ENCODE results near the gene MPPED1. TPM values are rescaled to one million over a fixed set of nuclear protein-coding genes. Genes with fewer than 3 reads are reported as not detected.

MPPED1 gene
- polyA plus RNA-seq, 1 of the 3 experiments (the other 2 are of a cell fraction): 0.03 TPM

DNA sequence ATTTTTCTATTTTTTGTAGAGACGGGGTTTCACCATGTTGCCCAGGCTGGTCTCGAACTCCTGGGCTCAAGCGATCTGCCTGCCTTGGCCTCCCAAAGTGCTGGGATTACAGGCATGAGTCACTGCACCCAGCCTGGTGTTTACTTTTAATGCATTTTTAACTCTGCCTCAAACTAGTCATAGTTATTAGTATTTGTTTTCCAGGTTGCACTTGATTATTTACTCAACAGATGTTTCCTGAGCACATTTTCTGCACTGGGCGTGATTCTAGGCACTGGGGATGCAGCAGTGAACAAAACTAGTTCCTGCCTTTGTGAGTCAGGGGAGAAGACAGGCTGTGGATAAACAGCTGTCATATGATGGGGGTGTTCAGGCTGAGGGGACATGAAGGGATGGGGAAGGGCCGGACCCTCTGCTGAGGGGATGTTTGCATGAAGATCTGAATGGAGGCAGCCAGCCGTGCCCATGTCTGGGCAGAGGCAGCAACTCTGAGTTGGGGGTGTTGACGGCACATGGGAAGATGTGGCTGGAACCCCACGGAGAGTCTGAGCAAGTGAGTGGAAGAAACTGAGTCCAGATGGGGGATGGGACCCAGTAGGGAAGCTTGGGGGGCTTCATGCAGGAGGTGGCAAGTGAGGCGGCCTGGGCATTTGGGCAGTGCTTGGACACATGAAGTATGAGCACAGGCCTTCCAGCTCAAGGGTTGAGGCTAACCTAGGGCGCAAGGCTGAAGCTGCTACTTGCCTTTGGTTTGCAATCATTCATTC is 34.4 kb downstream of the MPPED1 start:
- no peak overlapping the region for H3K4me2 ChIP-seq
- no peak overlapping the region for H3K4me3 ChIP-seq (ENCODE audit: low read depth in 2 of 2, low read length in 1 of 2)
- CTCF ChIA-PET: no interaction called here
- H3F3A ChIP-seq (replicated peaks; ENCODE audit: insufficient read depth): no peaks in the 10 kb centered on the region
- no peaks in the 10 kb centered on the region for H3K9me2 ChIP-seq
- no peak for DNase-seq
- no peak overlapping the region for H2AFZ ChIP-seq (ENCODE audit: low read depth)
- no peaks in the 10 kb centered on the region for H3K9me3 ChIP-seq
- no peaks in the 10 kb centered on the region for H3K27me3 ChIP-seq (ENCODE audit: insufficient read depth)
- no peak overlapping the region for H3K27ac ChIP-seq (ENCODE audit: low read depth in 2 of 2, low read length in 1 of 2)
- H3K79me2 ChIP-seq (ENCODE audit: insufficient read depth): no peaks in the 10 kb centered on the region
- TF ChIP-seq GATA2 (CRISPR knock-in tag; IDR thresholded peaks at IDR 0.05): no peak
- no peaks in the 10 kb centered on the region for H3K4me1 ChIP-seq (ENCODE audit: control insufficient read depth in 1 of 2, insufficient read depth in 2 of 2, low read depth in 1 of 2, low read length in 1 of 2)
- POLR2A ChIA-PET: no interaction called here
- H3K9ac ChIP-seq: no peak overlapping the region
- H4K20me1 ChIP-seq (ENCODE audit: insufficient read depth): no peaks in the 10 kb centered on the region
- 62% methylated on average over 8 of the region's 10 CpGs for WGBS (ENCODE audit: low lambda C conversion rate)
- no peaks in the 10 kb centered on the region for H3K36me3 ChIP-seq (replicated peaks in 1 of 2; ENCODE audit: control insufficient read depth in 1 of 2, insufficient read depth in 2 of 2, low read length in 1 of 2)

DNA sequence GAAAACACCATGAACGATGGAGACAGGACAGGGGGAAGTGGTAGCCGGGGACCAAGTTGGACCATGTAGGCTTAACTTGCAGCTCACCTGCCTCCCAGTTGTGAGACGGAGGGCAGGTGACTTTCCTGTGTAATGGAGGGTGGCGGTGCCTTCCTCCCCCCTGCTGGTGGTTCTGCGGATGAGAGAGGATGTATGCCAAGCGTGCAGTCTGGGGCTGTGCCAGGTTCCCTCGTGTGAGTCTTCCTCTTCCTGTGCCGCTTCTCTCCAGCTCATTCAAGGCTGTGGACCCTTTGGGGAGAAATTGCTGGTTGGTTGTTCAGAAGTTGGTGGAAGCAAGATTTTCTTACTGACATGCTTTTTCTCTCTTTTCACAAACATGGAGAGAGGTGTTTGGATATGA is 35.1 kb downstream of the MPPED1 start:
- POLR2A ChIA-PET: no interaction called here
- Histone ChIP-seq H3K27ac (ENCODE audit: low read depth in 2 of 2, low read length in 1 of 2) (no peak overlapping the region), H4K20me1 (ENCODE audit: insufficient read depth) (no peaks in the 10 kb centered on the region), H3K4me3 (ENCODE audit: low read depth in 2 of 2, low read length in 1 of 2) (no peak overlapping the region), H3K9ac (no peak overlapping the region), H2AFZ (ENCODE audit: low read depth) (no peak overlapping the region), H3K4me1 (ENCODE audit: control insufficient read depth in 1 of 2, insufficient read depth in 2 of 2, low read depth in 1 of 2, low read length in 1 of 2) (no peaks in the 10 kb centered on the region), H3K9me2 (no peaks in the 10 kb centered on the region), H3K9me3 (no peaks in the 10 kb centered on the region), H3K36me3 (replicated peaks in 1 of 2; ENCODE audit: control insufficient read depth in 1 of 2, insufficient read depth in 2 of 2, low read length in 1 of 2) (no peaks in the 10 kb centered on the region), H3K27me3 (ENCODE audit: insufficient read depth) (no peaks in the 10 kb centered on the region), H3K79me2 (ENCODE audit: insufficient read depth) (no peaks in the 10 kb centered on the region), H3F3A (replicated peaks; ENCODE audit: insufficient read depth) (no peaks in the 10 kb centered on the region), H3K4me2 (no peak overlapping the region)
- WGBS (ENCODE audit: low lambda C conversion rate): 68% methylated on average over 3 of the region's 8 CpGs
- CTCF ChIA-PET: no interaction called here
- DNase-seq: no peak
- TF ChIP-seq NRF1 (IDR thresholded peaks at IDR 0.05; ENCODE audit: low read depth, low read length) (no peak), SMC3 (IDR thresholded peaks at IDR 0.05; ENCODE audit: low read depth, low read length) (no peak), FOXJ3 (CRISPR knock-in tag; IDR thresholded peaks at IDR 0.05) (no peak), GABPA (IDR thresholded peaks at IDR 0.05; ENCODE audit: low read depth) (no peak), YY1 (IDR thresholded peaks at IDR 0.05; ENCODE audit: low read depth) (no peak), NFIC (IDR thresholded peaks at IDR 0.05; ENCODE audit: borderline replicate concordance) (no peak), ELF1 (IDR thresholded peaks at IDR 0.05) (no peak), JUND (IDR thresholded peaks at IDR 0.05) (no peak)
- TF ChIP-seq, protein P1, sequence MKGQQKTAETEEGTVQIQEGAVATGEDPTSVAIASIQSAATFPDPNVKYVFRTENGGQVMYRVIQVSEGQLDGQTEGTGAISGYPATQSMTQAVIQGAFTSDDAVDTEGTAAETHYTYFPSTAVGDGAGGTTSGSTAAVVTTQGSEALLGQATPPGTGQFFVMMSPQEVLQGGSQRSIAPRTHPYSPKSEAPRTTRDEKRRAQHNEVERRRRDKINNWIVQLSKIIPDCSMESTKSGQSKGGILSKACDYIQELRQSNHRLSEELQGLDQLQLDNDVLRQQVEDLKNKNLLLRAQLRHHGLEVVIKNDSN (IDR thresholded peaks at IDR 0.05; ENCODE audit: borderline replicate concordance, low read depth): no peak
- TF ChIP-seq, protein P2, sequence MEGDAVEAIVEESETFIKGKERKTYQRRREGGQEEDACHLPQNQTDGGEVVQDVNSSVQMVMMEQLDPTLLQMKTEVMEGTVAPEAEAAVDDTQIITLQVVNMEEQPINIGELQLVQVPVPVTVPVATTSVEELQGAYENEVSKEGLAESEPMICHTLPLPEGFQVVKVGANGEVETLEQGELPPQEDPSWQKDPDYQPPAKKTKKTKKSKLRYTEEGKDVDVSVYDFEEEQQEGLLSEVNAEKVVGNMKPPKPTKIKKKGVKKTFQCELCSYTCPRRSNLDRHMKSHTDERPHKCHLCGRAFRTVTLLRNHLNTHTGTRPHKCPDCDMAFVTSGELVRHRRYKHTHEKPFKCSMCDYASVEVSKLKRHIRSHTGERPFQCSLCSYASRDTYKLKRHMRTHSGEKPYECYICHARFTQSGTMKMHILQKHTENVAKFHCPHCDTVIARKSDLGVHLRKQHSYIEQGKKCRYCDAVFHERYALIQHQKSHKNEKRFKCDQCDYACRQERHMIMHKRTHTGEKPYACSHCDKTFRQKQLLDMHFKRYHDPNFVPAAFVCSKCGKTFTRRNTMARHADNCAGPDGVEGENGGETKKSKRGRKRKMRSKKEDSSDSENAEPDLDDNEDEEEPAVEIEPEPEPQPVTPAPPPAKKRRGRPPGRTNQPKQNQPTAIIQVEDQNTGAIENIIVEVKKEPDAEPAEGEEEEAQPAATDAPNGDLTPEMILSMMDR (IDR thresholded peaks at IDR 0.05): no peak
- TF ChIP-seq, protein P3, sequence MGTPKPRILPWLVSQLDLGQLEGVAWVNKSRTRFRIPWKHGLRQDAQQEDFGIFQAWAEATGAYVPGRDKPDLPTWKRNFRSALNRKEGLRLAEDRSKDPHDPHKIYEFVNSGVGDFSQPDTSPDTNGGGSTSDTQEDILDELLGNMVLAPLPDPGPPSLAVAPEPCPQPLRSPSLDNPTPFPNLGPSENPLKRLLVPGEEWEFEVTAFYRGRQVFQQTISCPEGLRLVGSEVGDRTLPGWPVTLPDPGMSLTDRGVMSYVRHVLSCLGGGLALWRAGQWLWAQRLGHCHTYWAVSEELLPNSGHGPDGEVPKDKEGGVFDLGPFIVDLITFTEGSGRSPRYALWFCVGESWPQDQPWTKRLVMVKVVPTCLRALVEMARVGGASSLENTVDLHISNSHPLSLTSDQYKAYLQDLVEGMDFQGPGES (IDR thresholded peaks at IDR 0.05; ENCODE audit: low read depth, low read length): no peak
